ENCODE measurements around the gene IL22RA1.

The IL22RA1 gene

DNA sequence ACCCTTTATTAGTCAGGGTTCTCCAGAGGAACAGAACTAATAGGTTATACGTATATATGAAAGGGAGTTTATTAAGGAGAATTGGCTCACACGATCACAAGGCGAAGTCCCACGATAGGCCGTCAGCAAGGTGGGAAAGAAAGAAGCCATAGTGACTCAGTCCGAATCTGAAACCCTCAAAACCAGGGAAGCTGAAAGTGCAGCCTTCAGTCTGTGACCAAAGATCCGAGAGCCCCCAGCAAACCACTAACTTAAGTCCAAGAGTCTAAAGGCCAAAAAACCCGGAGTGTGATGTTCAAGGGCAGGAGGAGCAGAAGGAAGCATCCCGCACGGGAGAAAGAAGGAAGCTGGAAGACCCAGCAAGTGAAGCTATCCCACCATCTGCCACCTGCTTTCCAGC is 34.2 kb upstream of the IL22RA1 start:
- TF ChIP-seq, protein P1, sequence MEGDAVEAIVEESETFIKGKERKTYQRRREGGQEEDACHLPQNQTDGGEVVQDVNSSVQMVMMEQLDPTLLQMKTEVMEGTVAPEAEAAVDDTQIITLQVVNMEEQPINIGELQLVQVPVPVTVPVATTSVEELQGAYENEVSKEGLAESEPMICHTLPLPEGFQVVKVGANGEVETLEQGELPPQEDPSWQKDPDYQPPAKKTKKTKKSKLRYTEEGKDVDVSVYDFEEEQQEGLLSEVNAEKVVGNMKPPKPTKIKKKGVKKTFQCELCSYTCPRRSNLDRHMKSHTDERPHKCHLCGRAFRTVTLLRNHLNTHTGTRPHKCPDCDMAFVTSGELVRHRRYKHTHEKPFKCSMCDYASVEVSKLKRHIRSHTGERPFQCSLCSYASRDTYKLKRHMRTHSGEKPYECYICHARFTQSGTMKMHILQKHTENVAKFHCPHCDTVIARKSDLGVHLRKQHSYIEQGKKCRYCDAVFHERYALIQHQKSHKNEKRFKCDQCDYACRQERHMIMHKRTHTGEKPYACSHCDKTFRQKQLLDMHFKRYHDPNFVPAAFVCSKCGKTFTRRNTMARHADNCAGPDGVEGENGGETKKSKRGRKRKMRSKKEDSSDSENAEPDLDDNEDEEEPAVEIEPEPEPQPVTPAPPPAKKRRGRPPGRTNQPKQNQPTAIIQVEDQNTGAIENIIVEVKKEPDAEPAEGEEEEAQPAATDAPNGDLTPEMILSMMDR (IDR thresholded peaks at IDR 0.05; ENCODE audit: low read depth, low read length), result no peak
- no peak overlapping the region for H3K4me3 ChIP-seq (ENCODE audit: low read depth, low read length)

DNA sequence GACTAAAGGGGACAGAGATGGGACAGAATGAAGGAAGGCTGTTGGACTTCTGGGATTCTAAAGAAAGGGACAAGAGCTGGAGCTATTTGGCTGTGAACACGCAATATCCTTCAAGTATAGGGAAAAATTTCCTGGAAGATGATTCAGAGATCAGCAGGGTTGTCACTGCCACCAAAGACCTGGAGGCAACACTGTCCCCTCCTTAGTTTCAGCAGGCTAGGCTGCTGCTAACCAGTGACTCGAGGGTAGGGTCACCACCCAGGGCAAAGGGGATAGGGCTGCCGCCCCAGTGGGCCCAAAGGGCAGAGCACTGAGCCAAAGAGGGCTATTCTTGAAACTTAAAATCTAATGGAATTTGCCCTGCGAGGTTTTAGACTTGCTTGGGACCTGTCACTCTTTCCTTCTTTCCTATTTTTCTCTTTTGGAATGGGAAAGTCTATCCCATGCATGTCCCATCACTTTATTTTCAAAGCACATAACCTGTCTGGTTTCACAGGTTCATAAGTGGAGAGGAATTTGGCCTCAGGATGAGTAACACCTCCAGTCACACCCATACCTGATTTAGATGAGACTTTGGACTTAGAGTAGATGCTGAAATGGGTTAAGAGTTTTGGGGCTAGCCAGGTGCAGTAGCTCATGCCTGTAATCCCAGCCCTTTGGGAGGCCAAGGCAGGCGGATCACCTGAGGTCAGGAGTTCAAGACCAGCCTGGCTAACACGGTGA is 32.3 kb upstream of the IL22RA1 start:
- H3K4me3 ChIP-seq (ENCODE audit: low read depth, low read length), result no peak overlapping the region
- TF ChIP-seq, protein P1 (IDR thresholded peaks at IDR 0.05; ENCODE audit: low read depth, low read length), result no peak

DNA sequence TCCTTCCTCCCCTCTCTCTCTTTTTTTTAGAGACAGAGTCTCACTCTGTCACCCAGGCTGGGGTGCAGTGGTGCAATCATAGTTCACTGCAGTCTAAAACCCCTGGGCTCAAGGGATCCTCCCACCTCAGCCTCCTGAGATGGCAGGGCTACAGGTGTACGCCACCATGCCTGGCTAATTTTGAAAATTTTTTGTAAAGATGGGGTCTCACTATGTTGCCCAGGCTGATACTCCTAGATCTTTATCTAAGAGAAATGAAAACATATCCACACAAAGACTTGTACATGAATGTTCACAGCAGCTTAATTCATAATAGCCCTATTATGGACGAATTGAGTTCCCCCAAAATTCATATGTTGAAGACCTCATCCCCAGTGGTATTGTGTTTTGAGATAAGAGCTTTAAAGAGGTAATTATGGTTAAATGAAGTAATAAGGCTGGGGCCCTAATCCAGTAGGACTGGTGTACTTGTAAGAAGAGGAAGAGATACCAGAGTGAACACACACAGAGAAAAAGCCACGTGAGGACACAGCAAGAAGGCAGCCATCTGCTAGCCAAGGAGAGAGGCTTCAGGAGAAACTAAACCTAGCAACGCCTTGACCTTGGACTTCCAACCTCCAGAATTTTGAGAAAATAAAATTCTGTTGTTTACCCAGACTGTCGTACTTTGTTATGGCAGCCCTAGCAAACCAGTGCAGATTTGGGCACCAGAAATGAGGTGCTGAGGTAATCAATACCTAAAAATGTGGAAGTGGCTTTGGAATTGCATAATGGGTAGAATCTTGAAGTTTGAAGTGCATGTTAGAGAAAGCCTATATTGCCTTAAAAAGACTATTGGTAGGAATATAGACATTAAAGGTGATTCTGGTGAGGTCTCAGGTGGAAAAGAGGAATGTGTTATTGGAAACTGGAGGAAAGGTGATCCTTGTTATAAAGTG is 31.0 kb upstream of the IL22RA1 start:
- H3K4me3 ChIP-seq (ENCODE audit: low read depth, low read length), result no peak overlapping the region
- TF ChIP-seq, protein P1 (IDR thresholded peaks at IDR 0.05; ENCODE audit: low read depth, low read length), result no peak

DNA sequence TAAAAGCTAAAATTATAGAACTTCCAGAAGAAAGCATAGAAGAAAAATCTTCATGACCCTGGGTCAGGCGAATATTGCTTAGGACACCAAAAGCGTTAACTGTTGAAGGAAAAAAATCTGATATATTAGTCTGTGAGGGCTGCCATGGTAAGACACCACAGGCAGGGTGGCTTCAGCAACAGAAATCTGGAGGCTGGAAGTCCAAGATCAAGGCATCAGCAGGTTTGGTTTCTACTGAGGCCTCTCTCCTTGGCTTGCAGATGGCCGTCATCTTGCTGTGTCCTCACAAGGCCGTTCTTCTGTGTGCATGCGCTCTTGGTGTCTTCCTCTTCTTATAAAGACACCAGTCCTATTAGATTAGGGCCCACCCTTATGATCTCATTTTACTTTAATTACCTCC is 29.7 kb upstream of the IL22RA1 start:
- H3K4me3 ChIP-seq (ENCODE audit: low read depth, low read length), result no peak overlapping the region
- TF ChIP-seq, protein P1 (IDR thresholded peaks at IDR 0.05; ENCODE audit: low read depth, low read length), result no peak

DNA sequence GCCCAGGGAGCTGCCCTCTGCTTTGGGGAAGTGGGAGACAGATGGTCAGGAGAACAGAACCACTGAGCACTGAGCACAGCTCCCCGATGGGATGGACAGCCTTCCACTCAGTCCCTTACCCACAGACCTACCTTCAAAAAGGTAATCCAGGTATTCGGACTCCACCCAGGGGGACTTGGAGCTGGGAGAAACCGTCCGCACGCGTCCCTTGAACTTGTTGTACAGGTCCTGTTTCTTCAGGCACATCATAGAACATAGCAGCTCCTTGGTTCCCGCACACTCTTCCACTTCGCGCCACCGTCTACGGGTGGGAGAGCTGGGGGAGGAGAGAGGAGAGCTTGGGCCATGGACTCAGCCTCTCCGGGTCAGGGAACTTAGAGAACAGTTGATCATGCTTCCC is 26.3 kb upstream of the IL22RA1 start:
- TF ChIP-seq, protein P1 (IDR thresholded peaks at IDR 0.05; ENCODE audit: low read depth, low read length), result no peak
- no peak overlapping the region for H3K4me3 ChIP-seq (ENCODE audit: low read depth, low read length)

DNA sequence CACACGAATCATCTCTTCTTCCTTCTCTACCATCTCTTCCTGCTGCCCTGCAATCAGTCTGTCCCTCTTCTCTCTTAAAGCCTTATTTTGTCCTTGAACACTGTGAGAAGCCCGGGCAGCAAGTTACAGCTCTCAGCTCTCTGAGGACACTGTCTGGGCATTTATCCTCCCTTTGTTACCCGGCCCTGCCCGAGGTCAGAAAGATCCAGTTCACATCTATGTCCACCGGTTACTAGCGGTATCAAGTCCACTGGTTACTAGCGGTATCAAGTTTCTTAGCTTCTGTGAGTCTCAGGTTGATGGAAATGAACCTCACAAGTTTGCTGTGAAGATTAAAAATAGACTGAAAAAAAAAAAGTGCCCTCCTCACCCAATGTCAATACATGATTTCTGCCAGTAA is 25.3 kb upstream of the IL22RA1 start:
- TF ChIP-seq, protein P1 (IDR thresholded peaks at IDR 0.05; ENCODE audit: low read depth, low read length), result no peak

DNA sequence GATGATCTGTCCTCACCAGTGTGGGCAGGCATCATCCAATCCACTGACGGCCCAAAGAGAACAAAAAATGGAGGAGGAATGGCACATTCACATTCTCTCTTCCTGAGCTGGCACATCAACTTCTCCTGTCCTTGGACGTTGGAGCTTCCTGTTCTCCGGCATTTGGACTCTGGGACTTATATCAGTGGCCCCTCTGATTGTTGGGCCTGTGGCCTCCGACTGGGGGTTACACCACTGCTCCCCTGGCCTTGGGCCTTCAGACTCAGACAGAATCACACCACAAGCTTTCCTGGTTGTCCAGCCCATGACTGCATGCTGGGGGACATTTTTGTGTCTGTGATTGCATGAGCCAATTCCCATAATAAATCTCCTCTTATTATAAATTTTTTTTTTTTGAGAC is 24.1 kb upstream of the IL22RA1 start:
- H3K4me3 ChIP-seq (ENCODE audit: low read depth, low read length), result no peak overlapping the region
- TF ChIP-seq, protein P1 (IDR thresholded peaks at IDR 0.05; ENCODE audit: low read depth, low read length), result no peak

More for the DNA sequence above, 25.3 kb upstream of the IL22RA1 start:
- H3K4me3 ChIP-seq (ENCODE audit: low read depth, low read length), result no peak overlapping the region
